Measurements from ENCODE around the gene PTPN12.

DNA sequence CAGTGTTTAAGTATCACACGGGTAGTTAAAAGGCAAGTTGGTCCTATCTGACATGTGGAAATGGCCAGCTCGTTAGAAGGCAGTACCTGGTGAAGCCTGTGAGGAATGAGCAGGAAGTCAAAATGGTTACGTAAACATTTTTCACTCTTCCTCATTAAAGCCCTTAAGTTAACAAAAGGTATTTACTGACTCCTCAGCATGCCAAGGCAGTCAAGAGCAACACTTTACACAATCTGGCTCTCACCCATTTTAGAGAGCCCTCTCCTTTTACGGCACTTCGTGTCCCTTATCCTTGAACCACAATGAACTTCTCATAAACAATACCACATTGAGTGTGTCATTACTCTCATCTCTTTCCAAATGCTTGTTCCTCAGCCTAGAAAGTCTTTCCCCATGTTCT lies 148.1 kb downstream of the PTPN12 start:
- TF ChIP-seq CTCF (IDR thresholded peaks at IDR 0.05) (no peak), POLR2A (IDR thresholded peaks at IDR 0.05) (no peak)
